A549 (cell line): ENCODE data around the gene ZNF669.

Experiments used
- CBX2 ChIP-seq: fragments of 200-600 bp; sonication (generic); IDR thresholded peaks from 2 replicates; pipeline ENCODE4 v1.6.1; 2016; ENCODE audit warnings: low read depth, mild to moderate bottlenecking, borderline replicate concordance
- CHD4 ChIP-seq: fragments of 200-600 bp; sonication (generic); IDR thresholded peaks from 2 replicates; pipeline ENCODE4 v1.6.1; 2016; ENCODE audit warnings: antibody characterized with exemption, mild to moderate bottlenecking, borderline replicate concordance
- POLR2A ChIP-seq: IDR thresholded peaks from 2 replicates; pipeline ENCODE4 v1.6.1; 2012; ENCODE audit warnings: mild to moderate bottlenecking, low read length

DNA sequence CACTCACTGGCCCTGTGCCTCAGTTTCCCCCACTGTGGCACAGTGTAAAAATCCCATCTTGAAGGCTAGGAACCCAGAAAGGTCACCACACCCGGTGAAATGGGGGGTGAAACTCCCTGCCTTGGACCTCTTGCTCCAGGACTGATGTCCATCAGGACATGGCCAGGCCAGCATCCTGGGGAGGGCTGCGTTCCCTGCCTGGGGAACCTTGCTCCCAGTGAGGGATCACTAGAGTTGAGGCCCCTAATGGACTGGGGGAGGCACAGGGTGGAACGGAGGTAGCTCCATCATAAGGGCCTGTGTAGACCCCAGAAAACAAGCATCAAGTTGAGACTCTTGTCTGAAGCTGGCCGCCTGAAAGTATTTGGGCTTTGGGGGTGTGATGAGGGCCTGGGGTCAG is 15.2 kb downstream of the ZNF669 start:
- TF ChIP-seq POLR2A = no peak
- TF ChIP-seq CBX2 = no peak
- no peak for TF ChIP-seq CHD4
